ENCODE measurements around the gene GIGYF2.
A peak's percentile ranks its signal among the peaks of the same experiment; 100 is the strongest.
"Not testable (repeated sequence)": the region's sequence is repeated elsewhere in the genome, so short reads cannot be mapped to it uniquely, and the experiment has no call there.

GIGYF2 gene

DNA sequence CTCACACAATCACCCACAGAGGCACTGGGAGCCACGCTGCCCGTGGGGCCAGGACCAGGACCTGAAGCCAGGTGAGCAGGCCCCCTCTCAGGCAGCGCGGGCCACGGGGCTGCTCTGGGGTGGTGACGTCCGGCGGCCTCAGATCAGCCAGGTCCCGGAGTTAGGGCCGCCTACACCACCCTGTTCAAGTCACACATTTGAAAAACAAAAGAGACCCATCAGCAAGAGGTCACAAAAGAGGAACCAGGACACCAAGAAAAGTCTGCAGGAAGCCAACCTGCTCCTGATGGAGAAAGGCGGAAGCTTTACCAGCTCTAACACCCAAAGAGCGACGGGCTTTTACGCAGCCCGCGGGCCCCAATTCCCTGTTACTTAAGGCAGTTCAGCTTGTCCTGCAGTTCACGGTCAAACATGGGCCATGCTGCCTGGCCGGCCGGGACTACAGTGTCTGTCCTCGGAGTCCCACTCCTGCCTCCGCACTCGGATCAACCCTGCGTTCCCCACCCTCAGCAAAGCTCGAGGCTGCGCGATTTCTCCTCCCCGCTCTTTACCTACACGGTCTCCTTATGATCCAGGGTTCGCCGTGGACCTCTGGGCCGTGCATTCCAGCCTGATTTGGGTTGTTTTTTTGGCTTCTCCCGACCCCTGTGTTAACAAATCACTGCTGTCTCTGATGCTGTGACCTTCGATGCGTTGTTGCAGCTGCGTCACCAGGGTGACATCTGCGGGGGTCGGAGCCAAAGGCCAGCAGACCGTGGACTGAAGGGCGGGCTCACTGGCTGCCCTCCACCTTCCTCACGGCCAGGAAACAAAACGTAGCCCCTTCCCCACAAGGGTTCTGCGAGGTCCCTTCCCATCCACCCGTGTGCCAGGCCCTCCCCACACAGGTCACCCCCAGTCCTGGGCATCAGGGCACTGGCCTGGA lies 203.9 kb downstream of the GIGYF2 start:
- no peak for DNase-seq (ENCODE audit: low read depth, low spot score)
- peak overlapping the region; percentile 44 for H3K27ac ChIP-seq

DNA sequence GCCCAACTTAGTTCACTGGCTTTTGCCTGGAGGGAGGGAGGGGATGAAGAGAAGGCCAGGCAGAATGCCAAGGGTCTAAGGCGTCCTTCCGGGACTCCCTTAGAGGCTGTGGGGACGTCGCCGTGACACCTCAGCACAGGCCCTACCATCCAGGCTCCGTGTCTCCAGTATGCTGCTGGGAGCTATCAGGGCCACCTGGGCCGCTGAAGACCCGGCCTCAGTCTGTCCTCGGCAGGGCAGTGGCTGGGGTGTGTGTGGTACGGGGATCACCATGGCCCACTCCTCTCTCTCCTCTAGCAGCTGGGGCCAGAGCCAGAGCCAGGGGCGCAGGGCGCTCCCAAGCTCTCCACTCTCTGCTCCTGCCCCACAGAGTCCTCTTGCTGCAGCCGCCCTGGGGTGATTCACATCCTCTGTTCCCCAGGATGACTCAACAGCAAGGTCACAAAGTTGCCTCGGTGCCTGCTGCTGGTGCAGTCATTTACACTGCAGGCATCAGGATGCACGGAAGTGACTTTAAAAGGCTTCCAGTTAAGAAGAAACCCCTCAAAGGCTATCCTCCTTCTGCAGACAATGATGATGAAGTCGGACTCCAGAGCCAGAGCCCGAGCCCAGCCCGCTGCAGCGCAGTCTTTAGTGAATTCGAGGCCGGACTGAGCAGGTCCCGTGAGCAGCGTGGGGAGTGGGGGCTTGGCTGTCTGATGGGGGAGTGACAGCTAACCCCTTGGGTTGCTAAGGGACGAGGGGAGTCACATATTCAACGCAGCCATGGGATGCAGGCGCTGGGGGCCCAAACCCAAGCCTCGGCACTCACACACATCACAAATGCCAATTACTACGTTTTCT lies 204.8 kb downstream of the GIGYF2 start:
- peak; percentile 46 for DNase-seq (ENCODE audit: low read depth, low spot score)
- H3K27ac ChIP-seq = peak overlapping the region; percentile 44

DNA sequence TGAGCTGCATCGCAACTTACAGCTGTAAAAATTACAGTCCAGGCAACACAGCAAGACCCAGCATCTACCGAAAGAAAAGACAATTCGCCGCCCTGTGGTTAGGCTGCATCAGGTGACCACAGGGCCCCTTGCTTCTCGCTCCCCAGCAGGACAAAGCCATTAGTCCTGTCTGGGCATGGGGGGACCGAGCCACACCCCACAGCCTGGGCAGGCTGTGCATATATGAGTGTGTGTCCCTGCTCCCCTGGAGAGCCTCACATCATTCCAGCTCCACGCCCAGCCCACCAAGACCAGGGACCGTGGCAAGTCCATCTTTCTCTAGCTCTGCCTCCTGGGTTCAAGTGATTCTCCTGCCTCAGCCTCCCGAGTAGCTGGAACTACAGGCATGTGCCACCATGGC lies 206.9 kb downstream of the GIGYF2 start:
- no peak overlapping the region for H3K27ac ChIP-seq
- no peak for DNase-seq (ENCODE audit: low read depth, low spot score)

DNA sequence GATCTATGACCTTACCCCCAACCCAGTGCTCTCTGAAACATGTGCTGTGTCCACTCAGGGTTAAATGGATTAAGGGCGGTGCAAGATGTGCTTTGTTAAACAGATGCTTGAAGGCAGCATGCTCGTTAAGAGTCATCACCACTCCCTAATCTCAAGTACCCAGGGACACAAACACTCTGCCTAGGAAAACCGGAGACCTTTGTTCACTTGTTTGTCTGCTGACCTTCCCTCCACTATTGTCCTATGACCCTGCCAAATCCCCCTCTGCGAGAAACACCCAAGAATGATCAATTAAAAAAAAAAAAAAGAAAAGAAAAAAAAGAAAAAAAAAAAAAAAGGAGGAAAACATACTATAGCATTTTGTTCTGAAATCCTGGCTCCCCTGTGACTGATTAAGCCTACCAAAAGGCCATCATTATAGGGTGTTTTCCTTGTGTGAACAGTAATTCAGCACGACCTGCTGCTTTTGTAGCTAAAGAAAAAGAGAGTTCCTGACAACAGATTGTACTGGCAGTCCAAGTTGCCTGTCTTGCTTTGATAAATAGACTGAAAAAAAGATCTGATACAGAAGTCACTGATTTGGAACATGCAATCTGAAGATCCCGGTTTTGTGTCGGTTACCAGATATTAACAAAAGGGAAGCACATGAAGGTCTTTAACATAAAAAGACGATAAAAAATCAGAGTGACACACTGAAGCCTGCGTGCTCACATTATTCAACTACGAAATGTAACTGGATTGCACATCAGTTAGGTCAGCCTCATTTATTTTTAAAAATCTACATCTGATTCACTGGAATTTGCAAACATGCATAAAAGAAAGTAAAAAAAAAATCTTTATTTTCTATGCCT lies 210.0 kb downstream of the GIGYF2 start:
- not testable (repeated sequence) for H3K27ac ChIP-seq; DNase-seq (ENCODE audit: low read depth, low spot score)

DNA sequence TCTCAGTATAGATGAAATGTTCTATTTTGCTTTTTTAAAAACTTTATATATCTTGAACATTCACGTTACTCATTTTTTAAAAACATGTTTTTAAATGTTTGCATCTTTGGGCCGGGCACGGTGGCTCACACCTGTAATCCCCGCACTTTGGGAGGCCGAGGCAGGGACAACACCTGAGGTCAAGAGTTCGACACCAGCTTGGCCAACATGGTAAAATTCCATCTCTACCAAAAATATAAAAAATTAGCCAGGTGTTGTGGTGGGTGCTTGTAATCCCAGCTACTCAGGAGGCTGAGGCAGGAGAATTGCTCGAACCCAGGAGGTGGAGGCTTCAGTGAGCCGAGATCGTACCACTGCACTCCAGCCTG lies 210.6 kb downstream of the GIGYF2 start:
- DNase-seq (ENCODE audit: low read depth, low spot score); H3K27ac ChIP-seq: not testable (repeated sequence)

DNA sequence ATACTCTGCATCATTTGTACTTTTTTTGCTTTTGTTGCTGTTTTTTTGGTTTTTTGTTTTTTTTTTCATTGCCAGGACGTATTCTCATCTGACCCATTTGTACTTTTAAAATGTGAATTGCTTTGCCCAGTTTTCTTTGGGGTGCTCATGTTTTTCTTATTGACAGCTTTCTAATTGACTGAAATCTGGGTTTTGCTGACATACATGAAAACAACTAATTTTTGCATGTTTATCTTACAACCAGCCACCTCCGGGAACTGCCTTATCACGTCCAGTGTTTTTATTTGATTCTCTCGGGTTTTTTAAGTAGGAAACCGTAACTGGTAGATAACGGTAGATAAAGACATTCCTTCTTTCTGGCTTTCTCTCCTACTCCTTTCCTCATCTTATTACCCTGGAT lies 211.6 kb downstream of the GIGYF2 start:
- DNase-seq (ENCODE audit: low read depth, low spot score) = no peak
- no peak overlapping the region for H3K27ac ChIP-seq

Data from epithelial cell of prostate (primary cell).